CD4-positive, alpha-beta T cell treated with Interleukin-21 for 1 hour (primary cell): ENCODE measurements around the gene DHRS11.
"Not testable (repeated sequence)": the region's sequence is repeated elsewhere in the genome, so short reads cannot be mapped to it uniquely, and the experiment has no call there.

Experiments
- DNase-seq: peaks from one replicate; pipeline ENCODE4 v3.0.0-alpha.2; 2020

The DHRS11 gene

GRCh38 chr17:36594626-36595401 is 3.1 kb downstream of the DHRS11 start:
- DNase-seq = no peak

- DNase-seq = no peak
Observed at GRCh38 chr17:36597226-36597625, 5.5 kb downstream of the DHRS11 start.

- DNase-seq = no peak
Observed at GRCh38 chr17:36597866-36598777, 6.4 kb downstream of the DHRS11 start.

DNA sequence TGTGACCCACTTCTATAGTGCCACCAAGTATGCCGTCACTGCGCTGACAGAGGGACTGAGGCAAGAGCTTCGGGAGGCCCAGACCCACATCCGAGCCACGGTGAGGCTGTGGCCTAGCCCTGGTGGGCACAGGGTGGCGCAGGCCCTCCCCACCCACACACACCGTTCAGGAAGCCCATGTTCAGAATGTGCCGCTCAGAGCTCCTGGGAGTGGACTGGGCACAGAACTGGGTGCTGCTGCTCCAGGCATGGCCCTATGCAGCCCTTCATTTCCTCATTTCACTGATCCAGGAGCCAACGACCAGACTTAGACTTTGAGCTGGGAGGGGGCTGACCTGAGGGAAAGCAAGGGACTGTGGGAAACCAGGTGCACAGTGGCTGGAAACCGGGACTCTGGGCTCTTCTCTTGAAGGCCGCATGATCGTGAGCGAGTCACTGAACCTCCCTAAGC is 7.3 kb downstream of the DHRS11 start:
- DNase-seq = no peak

GRCh38 chr17:36599546-36600250 is 8.0 kb downstream of the DHRS11 start:
- DNase-seq = no peak

DNA sequence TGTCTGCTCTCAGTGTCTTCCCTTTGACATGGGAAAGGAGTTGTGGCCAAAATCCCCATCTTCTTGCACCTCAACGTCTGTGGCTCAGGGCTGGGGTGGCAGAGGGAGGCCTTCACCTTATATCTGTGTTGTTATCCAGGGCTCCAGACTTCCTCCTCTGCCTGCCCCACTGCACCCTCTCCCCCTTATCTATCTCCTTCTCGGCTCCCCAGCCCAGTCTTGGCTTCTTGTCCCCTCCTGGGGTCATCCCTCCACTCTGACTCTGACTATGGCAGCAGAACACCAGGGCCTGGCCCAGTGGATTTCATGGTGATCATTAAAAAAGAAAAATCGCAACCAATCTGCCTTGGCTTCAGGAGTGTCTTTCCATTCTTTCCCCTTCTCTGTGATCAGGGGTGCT is 8.8 kb downstream of the DHRS11 start:
- DNase-seq = no peak

- DNase-seq = no peak
Observed at GRCh38 chr17:36600936-36601302, 9.2 kb downstream of the DHRS11 start.

DNA sequence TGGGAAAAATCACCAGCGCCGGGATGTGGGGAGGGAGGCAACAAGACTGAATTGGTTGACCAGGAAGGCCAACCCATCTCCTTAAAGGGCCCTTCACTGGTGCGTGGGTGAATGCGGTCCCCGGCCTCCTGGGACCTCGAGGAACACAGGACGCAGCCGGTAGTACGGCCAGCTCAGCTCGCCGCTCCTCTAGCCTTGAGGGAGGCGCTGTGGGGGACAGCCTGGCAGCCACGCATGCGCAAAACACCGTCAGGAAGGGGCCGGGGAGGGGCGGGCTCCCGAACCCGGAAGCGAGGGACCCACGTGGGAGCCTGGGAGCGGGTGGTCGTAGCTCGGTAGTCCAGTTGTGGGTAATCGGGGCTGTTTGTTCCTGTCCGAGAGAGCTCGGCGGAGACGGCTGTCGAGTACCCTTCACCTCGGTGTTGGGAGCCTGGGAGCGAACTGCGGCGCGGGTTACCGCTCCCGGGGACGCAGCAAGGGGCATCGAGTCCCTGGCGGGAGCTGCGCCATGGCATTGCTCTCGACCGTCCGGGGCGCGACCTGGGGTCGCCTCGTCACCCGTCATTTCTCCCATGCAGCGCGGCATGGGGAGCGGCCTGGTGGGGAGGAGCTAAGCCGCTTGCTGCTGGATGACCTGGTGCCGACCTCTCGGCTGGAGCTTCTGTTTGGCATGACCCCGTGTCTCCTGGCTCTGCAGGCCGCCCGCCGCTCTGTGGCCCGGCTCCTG is 9.8 kb downstream of the DHRS11 start, which contains the start of gene MRM1:
TSS of gene MRM1 (plus strand) at position 281 of the 727 bp plus-strand sequence. CDS start at position 509, 228 bp downstream.
- DNase-seq = peak; percentile 91

DNA sequence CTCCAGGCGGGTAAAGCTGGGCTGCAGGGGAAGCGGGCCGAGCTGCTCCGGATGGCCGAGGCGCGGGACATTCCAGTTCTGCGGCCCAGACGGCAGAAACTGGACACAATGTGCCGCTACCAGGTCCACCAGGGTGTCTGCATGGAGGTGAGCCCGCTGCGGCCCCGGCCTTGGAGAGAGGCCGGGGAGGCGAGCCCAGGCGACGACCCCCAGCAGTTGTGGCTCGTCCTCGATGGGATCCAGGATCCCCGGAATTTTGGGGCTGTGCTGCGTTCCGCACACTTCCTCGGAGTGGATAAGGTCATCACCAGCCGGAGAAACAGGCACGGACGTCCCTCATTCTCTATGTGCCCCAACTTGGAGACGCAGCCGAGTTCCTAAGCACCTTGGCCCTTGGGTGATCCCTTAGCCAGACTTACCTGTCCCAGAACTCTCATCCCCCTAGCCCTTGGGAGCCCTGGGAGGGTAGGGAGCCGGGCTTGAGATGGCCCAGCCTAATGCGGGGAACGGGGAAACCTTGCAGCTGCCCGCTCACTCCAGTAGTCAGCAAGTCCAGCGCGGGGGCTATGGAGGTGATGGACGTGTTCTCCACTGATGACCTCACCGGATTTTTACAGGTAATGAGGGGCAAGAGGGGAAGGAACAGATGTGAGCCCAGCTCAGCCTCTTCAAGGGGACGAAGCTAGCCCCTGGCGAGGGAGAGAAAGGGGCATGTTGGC is 10.5 kb downstream of the DHRS11 start:
- no peak for DNase-seq

DNA sequence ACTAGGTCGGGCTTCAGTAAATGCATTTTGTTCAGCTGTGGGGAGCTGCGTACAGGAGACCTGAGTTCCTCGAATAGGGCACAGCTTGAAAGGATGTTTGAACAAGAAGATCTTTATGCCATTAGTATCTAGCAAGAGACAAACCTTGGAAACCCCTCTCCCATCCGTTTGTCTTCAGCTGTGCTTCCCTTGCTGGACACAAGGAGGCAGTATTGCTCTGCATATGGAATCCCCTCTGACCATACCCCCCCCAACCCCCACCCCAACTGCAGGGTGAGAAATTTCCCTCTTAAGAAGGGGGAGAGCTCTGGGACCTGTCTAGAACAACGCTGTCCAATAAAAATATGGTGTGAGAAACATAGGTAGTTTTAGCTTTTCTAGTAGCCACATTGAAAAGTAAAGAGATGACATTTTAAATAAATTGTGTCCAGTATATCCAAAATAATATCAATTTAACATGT is 11.3 kb downstream of the DHRS11 start:
- DNase-seq = peak; percentile 83

- not testable (repeated sequence) for DNase-seq
Observed at GRCh38 chr17:36605028-36605427, 13.3 kb downstream of the DHRS11 start.

GRCh38 chr17:36608280-36608679 is 16.6 kb downstream of the DHRS11 start:
- DNase-seq = no peak

DNA sequence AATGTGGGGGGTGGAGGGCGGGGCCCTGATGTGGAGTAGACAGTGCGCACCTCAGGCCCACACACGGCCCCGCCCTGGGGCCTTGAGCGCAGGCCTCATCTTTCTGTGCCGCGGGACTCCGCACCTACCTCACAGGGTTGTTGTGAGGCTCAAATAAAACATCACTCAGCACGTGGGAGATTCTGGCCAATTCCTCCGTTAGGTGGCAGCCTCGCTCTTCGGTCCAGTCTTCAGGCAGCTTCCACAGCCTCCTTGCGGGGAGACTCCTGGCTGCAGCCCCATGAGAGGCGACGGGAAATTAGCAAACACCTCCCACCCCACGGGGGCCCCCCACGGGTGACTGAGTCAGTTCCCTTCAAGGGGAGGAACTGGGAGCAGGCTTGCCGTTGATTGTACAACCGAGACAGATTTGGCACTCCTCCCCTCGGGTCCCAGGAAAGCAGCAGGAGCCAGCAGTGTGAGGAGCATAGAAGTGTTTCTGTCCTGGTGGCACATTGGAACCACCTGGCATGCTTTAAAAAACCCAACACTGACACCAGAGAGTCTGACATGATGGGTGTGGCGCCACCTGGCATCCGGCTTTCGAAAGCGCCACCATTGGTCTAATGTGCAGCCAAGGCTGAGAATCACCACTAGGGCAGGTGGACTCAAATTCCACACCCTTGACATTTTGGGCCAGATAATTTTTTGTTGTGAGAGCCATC is 17.3 kb downstream of the DHRS11 start:
- no peak for DNase-seq

DNA sequence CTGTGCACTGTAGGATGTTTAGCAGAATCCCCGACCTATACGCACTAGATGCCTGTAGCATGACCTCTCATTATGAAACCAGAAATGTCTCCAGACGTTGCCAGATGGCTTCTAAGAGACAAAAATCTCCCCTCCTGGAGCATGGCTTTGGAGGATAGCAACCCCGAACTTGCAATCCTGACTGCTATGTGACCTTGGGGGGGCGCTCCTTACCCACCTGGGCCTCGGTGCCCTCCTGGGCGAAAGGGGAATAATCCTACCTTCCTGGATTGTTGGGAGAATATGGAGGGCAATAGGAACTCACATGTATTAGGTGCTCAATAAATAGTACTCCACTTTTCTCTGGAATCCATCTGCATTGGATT is 17.8 kb downstream of the DHRS11 start:
- no peak for DNase-seq

DNA sequence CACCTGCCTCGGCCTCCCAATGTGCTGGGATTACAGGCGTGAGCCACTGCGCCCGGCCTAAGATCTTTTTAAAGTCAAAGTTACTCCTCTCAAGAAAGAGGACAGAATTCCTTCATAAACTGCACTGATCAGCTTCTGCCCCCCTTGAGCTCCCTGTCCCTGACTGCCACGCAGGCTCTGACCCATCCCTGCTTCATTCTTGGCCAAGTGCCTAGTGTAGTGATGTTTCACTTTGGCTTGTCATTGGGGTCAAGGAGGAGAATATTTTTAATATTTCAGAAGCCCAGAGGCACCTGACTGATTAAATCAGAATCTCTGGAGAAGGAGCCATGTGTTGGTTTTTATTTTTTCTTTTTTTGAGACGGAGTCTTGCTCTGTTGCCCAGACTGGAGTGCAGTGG is 18.8 kb downstream of the DHRS11 start:
- no peak for DNase-seq

- DNase-seq = no peak
Observed at GRCh38 chr17:36611345-36612072, 19.8 kb downstream of the DHRS11 start.

DNA sequence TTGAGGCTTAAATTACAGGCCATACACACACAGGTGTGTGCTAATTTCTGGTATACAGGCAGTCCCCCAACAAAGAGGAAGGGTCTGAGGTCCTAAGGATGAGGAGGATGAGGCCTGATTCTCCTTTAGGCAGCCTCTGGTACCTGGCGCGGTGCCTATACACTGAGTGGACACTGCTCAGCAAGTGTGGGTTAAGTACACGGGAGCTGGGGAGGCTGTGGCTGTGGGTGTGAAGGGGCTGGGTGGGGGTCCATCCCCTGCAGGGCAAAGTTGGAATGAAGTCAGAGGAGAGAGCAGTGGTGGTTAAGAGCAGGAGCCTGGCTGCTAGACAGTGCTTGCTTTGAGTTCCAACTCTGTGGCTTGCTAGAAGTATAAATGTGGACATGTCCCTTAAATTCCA is 20.6 kb downstream of the DHRS11 start:
- DNase-seq = no peak

GRCh38 chr17:36613155-36613554 is 21.5 kb downstream of the DHRS11 start:
- no peak for DNase-seq

DNA sequence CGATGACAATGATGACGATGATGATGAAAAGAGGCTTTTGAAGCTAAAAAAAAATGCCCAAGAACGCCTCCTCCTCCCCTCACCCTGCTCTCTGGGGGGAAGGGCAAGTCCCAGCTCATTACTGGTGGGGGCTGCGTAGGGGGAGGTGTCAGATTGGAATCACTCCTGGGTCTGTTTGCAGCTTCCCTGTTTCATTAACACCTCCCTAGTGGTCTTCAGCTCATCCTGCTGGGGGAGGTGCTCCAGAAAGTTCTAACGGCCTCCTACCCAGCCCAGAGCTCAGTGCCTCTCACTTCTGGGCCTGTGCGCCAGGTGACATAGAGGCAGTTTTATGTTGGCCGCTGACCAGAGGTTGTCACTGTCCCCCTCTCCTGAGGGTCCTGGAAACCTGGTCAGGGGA is 22.4 kb downstream of the DHRS11 start:
- DNase-seq = no peak

DNA sequence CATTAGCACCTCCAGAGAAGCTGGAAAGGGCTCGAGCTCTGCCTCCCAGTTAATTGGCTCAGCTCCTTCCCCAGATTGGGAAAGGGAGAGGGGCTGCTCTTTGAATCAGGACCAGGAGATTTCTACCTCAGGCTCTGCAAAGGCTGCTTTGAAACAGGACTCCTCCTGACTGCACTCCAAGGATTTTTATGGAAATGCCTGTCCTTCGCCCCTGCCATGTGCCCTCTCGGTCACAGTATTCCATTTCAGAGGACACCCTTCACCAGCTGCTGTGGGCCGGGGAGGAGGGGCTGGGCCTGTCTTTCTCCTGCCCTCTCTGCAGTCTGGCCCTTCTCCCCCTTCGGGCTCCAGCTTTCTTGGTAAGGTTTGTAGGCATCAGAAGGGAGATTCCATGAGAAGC is 23.3 kb downstream of the DHRS11 start:
- DNase-seq = no peak
